GM21737 (cell line): ENCODE results near the gene TESK2.

Experiments used
- ATAC-seq: cut with Tn5 transposase; IDR thresholded peaks from one replicate; pipeline ENCODE4 v1.9.1; 2021; ENCODE audit warnings: mild to moderate bottlenecking, moderate library complexity; ENCODE audit not compliant: unreplicated experiment

The TESK2 gene

GRCh38 chr1:45339789-45340558, 151.0 kb downstream of the TESK2 start, which contains the start of the genes MUTYH and TOE1:
Gene MUTYH (minus strand): TSS chr1:45340440. CDS start chr1:45334505, 5,935 bp downstream.
Gene TOE1 (plus strand): TSS chr1:45340170. CDS start chr1:45340253, 83 bp downstream.
- peak; percentile 78 for ATAC-seq

- no peak for ATAC-seq
These were observed 153.2 kb downstream of the TESK2 start for GRCh38 chr1:45337630-45338325.

GRCh38 chr1:45335855-45336324, 155.1 kb downstream of the TESK2 start:
- ATAC-seq = no peak

- ATAC-seq = no peak
These were observed 156.4 kb downstream of the TESK2 start for GRCh38 chr1:45334308-45335245.

DNA sequence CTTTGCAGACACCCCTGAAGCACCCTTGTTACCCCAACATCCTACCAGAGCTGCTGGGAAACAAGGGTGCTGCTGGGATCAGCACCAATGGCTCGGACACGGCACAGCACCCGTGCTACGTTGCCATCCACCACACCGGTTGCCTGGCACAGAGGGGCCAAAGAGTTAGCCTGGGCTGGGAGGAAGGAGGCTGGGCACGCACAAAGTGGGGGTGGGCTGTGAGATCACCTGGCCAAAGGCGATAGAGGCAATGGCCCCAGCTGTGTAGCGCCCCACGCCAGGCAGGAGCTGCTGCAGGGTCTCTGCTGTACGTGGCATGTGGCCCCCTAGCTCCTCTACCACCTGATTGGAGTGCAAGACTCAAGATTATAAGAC, 158.6 kb downstream of the TESK2 start:
- no peak for ATAC-seq

GRCh38 chr1:45331436-45332345, 159.3 kb downstream of the TESK2 start:
- no peak for ATAC-seq

DNA sequence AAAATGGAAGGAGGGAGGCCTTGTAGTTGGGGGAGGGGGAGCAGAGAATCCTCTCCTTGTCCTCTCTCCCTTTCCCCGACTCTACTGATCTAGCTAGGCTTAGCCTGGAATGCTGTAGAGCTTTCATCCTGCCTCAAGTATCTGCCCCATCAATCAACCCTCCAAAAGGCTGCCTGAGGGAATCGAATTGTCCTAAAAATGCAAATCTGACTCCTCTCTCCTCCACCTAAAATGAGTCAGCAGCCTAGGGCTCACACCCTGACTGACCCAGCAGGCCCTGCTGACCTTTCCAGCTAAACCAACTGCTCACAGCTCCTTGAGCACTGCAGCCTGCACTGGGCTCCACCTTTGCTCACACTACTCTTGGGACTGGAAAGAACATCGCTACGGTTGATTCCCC, 161.5 kb downstream of the TESK2 start:
- ATAC-seq = no peak

- ATAC-seq = no peak
These were observed 162.3 kb downstream of the TESK2 start for GRCh38 chr1:45328680-45329079.

DNA sequence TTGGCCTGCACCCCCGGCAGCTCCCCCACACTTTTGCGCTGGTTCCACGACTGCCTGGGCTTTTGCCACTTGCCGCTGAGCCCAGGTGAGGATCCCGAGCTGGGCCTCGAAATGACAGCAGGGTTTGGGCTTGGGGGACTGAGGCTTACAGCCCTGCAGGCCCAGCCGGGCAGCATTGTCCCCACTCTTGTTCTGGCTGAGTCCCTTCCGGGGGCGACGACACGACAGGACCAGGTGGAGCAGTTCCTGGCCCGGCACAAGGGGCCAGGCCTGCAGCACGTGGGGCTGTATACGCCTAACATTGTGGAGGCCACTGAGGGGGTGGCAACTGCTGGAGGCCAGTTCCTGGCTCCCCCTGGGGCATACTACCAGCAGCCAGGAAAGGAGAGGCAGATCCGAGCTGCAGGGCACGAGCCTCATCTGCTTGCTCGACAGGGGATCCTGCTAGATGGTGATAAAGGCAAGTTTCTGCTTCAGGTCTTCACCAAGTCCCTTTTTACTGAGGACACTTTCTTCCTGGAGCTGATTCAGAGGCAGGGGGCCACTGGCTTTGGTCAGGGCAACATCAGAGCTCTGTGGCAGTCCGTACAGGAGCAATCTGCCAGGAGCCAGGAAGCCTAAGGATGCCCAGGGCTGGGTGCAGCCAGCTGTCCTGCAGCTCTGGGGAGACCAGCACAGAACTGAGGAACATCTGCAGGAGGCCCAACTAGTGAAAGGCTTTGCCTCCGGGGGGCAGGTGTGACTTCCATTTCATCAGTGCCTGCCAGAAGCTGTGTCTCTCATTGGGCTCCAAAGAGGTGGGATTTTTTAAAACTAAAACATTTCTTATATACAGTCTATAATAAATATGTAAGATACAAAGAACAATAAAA, 163.1 kb downstream of the TESK2 start:
- no peak for ATAC-seq

- no peak for ATAC-seq
These were observed 164.0 kb downstream of the TESK2 start, which contains the start of gene HPDL for GRCh38 chr1:45326627-45327623. Gene HPDL (plus strand): TSS chr1:45326895. CDS start chr1:45327149, 254 bp downstream.

DNA sequence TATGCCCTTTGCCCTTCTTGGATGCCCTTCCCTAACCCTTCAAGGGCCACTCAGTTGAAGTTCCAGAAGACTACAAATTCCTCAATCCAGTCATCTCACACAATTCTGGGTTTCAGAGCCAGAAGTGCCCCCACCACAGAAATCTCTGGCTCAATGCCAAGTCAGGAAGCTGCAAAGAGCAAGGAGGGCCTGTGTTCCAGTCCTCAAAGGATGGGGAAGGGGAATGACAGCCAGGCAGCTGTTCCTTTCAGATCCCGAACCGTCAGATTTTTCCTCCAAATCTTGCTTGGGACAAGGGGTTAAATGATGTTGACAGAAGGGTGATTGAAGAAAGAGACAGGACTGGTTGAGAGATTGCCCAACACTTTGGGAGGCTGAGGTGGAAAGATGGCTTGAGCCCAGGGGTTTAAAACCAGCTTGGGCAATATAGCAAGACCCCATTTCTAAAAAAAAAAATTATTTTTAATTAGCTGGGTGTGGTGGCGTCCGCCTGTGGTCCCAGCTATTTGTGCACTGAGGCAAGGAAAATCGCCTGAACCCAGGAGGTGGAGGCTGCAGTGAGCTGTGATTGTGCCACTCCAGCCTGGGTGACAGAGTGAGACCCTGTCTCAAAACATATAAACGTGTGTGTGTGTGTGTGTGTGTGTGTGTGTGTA, 165.0 kb downstream of the TESK2 start:
- no peak for ATAC-seq

DNA sequence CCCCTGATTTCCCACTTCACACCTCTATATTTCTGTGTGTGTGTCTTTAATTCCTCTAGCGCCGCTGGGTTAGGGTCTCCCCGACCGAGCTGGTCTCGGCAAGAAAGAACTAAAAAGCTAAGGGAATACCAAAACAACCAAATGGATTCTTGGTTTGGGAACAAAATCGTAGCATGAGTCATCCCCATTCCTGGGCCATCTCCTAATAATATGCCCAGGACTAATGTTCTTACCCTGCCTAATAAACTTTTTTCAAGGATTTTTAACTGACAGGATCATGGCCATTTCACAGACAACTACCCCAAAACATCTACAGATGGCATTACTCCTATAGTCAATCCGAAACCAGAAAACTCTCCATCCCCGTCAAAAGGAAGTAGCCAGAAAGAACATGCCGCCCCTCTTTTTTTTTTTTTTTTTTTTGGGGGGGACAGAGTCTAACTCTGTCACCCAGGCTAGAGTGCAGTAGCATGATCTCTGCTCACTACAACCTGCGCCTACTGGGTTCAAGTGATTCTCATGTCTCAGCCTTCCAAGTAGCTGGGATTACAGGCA, 168.4 kb downstream of the TESK2 start:
- no peak for ATAC-seq

- no peak for ATAC-seq
These were observed 169.5 kb downstream of the TESK2 start for GRCh38 chr1:45321444-45321843.

GRCh38 chr1:45319761-45320160, 171.2 kb downstream of the TESK2 start:
- no peak for ATAC-seq

GRCh38 chr1:45317166-45317565, 173.8 kb downstream of the TESK2 start:
- no peak for ATAC-seq

GRCh38 chr1:45314266-45314665, 176.7 kb downstream of the TESK2 start:
- ATAC-seq = no peak

GRCh38 chr1:45306905-45307304, 184.1 kb downstream of the TESK2 start:
- no peak for ATAC-seq
